Ascending aorta (tissue), 2 donors: Measurements from ENCODE around the gene UGT1A7. TPM values are rescaled to one million over a fixed set of nuclear protein-coding genes. Genes with fewer than 3 reads are reported as not detected.

Experiments used
- DNase-seq, 2 donors: peaks; one replicate each; pipeline ENCODE4 v3.0.0-alpha.2; 2019; ENCODE audit warnings: low spot score in 2 of 2
- H3K27ac ChIP-seq, 2 donors: fragments of 200-600 bp; sonication (generic); one replicate each; pipeline ENCODE4 v1.5.1; 2016 to 2017; ENCODE audit warnings: mild to moderate bottlenecking in 1 of 2
- H3K27me3 ChIP-seq: fragments of 200-600 bp; sonication (generic); one replicate; pipeline ENCODE4 v1.5.1; 2017
- H3K36me3 ChIP-seq, 2 donors: fragments of 200-600 bp; sonication (generic); one replicate each; pipeline ENCODE4 v1.5.1; 2016
- H3K4me1 ChIP-seq, 2 donors: fragments of 200-600 bp; sonication (generic); one replicate each; pipeline ENCODE4 v1.5.1; 2016 to 2017; ENCODE audit warnings: mild to moderate bottlenecking in 1 of 2
- H3K4me3 ChIP-seq, 2 donors: fragments of 200-600 bp; sonication (generic); one replicate each; pipeline ENCODE4 v1.5.1; 2016 to 2017; ENCODE audit warnings: mild to moderate bottlenecking in 1 of 2
- H3K9me3 ChIP-seq, 2 donors: fragments of 200-600 bp; sonication (generic); one replicate each; pipeline ENCODE4 v1.5.1; 2016
- intact Hi-C: fragments of 100-400 bp; cut with DNase I; formaldehyde crosslinking; loops from one replicate; pipeline ENCODE4 v1.15.1; 2023
- total RNA-seq: library from RNA; depleted of rRNA; stranded (reverse); fragments of >200 nt; gene quantifications from one replicate; pipeline ENCODE4 v1.1.0, GENCODE V29; 2016
- TF ChIP-seq, protein P1 (sequence below), 3 experiments: fragments of 200-600 bp in 2 of 3; fragments of 450-650 bp in 1 of 3; sonication (generic) in 2 of 3; IDR thresholded peaks; one replicate each; pipeline ENCODE4 v1.5.1; 2016 to 2019; ENCODE audit warnings: antibody characterized with exemption in 3 of 3, mild to moderate bottlenecking in 1 of 3, moderate library complexity in 1 of 3

UGT1A7 gene
- total RNA-seq, 1 donor from 2014 or later: not detected

GRCh38 chr2:233761040-233761769 is 79.5 kb downstream of the UGT1A7 start:
- Histone ChIP-seq H3K4me1 (no peaks in the 10 kb centered on the region), H3K27me3 (no peaks in the 10 kb centered on the region), H3K36me3 (no peaks in the 10 kb centered on the region), H3K9me3 (no peaks in the 10 kb centered on the region), H3K27ac (no peak overlapping the region), H3K4me3 (no peak overlapping the region)
- TF ChIP-seq, protein P1, sequence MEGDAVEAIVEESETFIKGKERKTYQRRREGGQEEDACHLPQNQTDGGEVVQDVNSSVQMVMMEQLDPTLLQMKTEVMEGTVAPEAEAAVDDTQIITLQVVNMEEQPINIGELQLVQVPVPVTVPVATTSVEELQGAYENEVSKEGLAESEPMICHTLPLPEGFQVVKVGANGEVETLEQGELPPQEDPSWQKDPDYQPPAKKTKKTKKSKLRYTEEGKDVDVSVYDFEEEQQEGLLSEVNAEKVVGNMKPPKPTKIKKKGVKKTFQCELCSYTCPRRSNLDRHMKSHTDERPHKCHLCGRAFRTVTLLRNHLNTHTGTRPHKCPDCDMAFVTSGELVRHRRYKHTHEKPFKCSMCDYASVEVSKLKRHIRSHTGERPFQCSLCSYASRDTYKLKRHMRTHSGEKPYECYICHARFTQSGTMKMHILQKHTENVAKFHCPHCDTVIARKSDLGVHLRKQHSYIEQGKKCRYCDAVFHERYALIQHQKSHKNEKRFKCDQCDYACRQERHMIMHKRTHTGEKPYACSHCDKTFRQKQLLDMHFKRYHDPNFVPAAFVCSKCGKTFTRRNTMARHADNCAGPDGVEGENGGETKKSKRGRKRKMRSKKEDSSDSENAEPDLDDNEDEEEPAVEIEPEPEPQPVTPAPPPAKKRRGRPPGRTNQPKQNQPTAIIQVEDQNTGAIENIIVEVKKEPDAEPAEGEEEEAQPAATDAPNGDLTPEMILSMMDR (IDR thresholded peaks at IDR 0.05): no peak
- intact Hi-C loops: no loop called here
- DNase-seq: no peak

- no peak for DNase-seq
- Histone ChIP-seq H3K27ac (no peak overlapping the region), H3K27me3 (no peaks in the 10 kb centered on the region), H3K4me3 (no peak overlapping the region), H3K9me3 (no peaks in the 10 kb centered on the region), H3K4me1 (no peaks in the 10 kb centered on the region), H3K36me3 (no peaks in the 10 kb centered on the region)
- TF ChIP-seq, protein P1 (IDR thresholded peaks at IDR 0.05): no peak
- intact Hi-C loops: no loop called here
Observed at GRCh38 chr2:233764264-233764663, 82.6 kb downstream of the UGT1A7 start.

DNA sequence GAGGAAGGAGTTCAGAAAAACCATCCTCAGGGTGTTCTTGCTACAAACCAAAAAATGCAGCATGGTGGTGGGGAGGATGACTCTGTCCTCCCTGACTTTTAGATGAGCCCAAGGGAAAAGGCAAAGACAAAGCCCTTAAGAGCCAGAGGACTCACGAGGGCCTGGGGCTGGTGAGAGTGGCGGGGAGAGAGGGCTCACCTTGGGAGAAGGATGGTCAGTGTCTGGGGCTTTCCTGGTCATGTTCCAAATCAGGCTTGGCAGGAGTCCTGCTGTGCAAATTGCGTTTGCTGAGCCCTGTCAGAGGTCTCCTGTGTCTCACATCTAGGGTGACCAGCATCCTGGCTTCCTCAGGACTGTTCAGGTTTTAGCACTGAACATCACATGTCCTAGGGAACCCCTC is 83.1 kb downstream of the UGT1A7 start:
- Histone ChIP-seq H3K9me3 (no peaks in the 10 kb centered on the region), H3K36me3 (no peaks in the 10 kb centered on the region), H3K27me3 (no peaks in the 10 kb centered on the region), H3K4me1 (no peaks in the 10 kb centered on the region), H3K27ac (no peak overlapping the region), H3K4me3 (no peak overlapping the region)
- DNase-seq: no peak
- intact Hi-C loops: no loop called here
- TF ChIP-seq, protein P1 (IDR thresholded peaks at IDR 0.05): no peak

DNA sequence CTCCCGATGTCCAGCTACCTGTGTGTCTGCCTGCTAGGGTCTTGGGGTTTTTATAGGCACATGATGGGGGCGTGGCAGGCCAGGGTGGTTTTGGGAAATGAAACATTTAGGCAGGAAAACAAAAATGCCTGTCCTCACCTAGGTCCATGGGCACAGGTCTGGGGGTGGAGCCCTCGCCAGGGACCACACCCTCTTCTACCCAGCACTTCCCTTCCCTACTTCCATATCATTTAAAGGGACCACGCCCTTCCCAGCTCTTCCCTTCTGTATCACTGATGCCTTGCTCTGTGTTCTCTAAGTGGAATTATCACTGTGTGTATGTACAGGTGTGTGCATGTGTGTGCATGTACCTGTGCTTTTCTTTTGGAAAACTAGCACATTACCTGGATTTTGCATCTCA is 84.7 kb downstream of the UGT1A7 start:
- TF ChIP-seq, protein P1 (IDR thresholded peaks at IDR 0.05): no peak
- Histone ChIP-seq H3K4me1 (no peaks in the 10 kb centered on the region), H3K9me3 (no peaks in the 10 kb centered on the region), H3K27ac (no peak overlapping the region), H3K4me3 (no peak overlapping the region), H3K27me3 (no peaks in the 10 kb centered on the region), H3K36me3 (no peaks in the 10 kb centered on the region)
- intact Hi-C loops: no loop called here
- no peak for DNase-seq

GRCh38 chr2:233768076-233768475 is 86.4 kb downstream of the UGT1A7 start:
- TF ChIP-seq, protein P1 (IDR thresholded peaks at IDR 0.05): no peak
- intact Hi-C loops: no loop called here
- Histone ChIP-seq H3K27ac (no peak overlapping the region), H3K36me3 (no peaks in the 10 kb centered on the region), H3K4me1 (no peaks in the 10 kb centered on the region), H3K27me3 (no peaks in the 10 kb centered on the region), H3K4me3 (no peak overlapping the region), H3K9me3 (no peaks in the 10 kb centered on the region)
- DNase-seq: no peak
